Measurements from ENCODE around the gene KAZN. TPM values are rescaled to one million over a fixed set of nuclear protein-coding genes. Genes with fewer than 3 reads are reported as not detected.

Gene KAZN
- total RNA-seq, 1 donor from 2014 or later = 3.7 TPM

DNA sequence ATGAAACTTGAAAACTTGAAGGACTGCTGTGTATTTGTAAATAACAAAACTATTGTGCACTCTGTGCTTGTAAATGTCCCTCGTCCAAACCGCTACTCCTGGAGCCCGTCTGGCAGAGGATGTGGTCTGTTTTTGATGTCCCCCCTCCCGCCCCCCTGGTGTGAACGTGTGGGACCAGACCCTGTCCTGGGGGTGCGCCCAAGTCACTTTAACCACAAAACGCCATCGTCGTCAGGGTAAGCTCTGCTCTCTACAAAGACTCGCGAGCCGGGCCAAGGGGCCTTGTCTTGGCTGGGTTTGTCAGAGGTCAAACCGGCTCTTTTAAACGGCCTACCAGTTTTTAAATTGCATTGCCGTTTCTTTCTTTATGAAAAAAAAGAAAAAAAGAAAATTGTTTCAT, 467.7 kb downstream of the KAZN start:
- intact Hi-C loops (cut with DNase I) = no loop called here
- DNase-seq (no peak), ATAC-seq (ENCODE audit: poor library complexity) (no peak)

DNA sequence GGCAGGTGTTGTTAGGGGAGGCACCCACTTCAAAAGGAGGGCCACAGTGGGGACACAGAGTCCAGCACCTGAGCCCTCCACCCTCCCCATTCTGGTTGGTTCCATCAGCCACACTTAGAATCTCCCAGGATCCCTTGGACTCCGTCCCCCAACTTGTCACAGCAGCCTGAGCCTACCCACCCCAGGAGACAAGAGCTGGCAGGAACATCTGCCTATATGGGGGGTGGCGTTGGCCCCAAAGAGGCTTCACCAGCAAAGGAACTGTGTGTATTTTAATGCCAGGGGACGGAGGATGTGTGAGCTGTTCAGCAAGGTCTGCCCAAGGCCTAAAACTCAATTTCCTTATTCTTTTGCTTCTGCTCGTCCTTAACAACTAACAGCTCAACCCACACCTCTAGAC, 468.7 kb downstream of the KAZN start:
- intact Hi-C loops (cut with DNase I) = no loop called here
- ATAC-seq (ENCODE audit: poor library complexity) = no peak
- no peak for DNase-seq

DNA sequence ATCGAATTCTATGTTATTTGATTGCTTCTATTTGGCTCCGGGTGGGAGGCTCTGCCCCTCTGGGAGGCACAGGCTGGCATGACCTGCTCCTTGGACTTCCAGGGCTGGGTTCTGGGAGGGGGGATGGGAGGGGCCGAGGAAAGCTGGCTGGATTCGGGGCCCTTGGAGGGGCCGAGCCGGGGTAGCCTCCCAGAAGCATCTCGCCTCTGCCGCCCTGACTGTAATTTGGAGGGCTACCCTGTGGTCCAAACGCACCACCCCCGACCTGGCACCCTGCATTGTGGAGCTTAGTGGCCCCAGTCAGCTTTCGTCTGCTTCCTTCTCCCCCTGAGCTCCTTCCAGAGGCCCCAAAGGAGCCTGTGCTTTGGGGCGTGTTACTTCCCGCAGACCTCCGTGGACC, 469.7 kb downstream of the KAZN start:
- intact Hi-C loops (cut with DNase I) = no loop called here
- no peak for DNase-seq
- ATAC-seq (ENCODE audit: poor library complexity) = no peak

DNA sequence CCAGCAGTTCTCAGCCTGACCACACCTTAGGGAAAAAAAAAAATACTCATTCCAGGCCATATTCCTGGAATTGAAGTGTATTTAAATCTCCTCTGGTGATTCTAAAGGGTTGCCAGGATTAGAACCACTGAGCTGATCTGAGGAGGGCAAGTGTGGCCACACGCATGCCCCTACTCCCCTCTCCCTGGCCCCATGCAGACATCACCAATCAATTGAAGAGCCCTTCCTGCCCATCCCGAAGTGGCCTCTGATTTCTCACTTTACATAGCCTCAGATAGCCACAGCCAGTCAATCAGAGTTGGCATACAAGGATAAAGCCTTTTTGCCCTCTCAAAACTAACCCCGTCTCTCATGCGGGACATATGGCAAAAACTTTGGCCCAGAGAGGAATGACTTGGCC, 470.5 kb downstream of the KAZN start:
- intact Hi-C loops (cut with DNase I) = no loop called here
- DNase-seq (no peak), ATAC-seq (ENCODE audit: poor library complexity) (no peak)

DNA sequence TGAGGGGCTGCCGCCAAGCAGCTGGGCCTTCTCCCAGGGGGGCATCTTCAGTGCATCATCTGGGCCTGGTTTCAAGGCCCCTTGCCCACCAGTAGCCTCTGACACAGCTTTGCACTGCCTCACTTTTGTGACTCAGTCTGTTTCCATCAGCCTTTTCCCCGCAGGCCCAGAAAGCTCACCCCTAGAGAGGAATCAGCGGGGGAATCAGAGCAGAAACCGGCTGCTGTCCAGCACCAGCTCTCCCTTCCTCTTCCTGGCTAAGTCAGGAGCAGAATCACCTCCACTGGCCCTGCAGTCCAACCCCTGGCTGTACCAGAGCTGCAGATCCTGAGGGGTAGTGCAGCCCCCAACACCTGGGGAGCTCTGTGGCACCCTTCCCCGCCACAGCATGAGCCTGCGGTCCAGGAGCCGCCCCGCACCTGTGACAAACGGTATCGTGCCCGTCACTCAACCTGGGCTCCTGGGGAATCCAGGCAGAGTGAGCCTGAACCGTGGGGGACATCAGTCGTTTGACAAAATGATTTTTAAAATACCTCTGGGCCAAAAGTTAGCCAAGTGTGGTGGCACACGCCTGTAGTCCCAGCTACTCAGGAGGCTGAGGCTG, 471.8 kb downstream of the KAZN start:
- intact Hi-C loops (cut with DNase I) = no loop called here
- ATAC-seq (ENCODE audit: poor library complexity) = no peak
- DNase-seq = no peak

DNA sequence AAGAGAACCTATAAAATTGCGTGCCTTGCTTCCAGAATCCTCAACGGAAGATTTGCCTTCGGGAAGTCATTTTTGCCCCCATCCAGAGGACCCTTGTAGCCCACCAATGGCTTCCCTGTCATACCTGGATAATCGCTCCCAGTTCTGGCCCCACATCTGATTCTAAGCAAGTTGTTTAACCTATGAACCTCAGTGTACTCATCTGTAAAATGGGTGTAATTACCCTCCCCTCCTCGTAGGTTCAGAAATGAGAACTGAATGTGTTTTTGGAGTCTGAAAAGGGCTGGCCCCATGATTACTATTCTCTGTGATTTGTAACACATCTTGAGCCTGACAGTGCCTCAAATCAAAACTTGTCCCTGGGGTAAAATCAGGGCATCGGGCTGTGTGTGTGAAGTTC, 473.5 kb downstream of the KAZN start:
- intact Hi-C loops (cut with DNase I) = no loop called here
- DNase-seq = no peak
- no peak for ATAC-seq (ENCODE audit: poor library complexity)

DNA sequence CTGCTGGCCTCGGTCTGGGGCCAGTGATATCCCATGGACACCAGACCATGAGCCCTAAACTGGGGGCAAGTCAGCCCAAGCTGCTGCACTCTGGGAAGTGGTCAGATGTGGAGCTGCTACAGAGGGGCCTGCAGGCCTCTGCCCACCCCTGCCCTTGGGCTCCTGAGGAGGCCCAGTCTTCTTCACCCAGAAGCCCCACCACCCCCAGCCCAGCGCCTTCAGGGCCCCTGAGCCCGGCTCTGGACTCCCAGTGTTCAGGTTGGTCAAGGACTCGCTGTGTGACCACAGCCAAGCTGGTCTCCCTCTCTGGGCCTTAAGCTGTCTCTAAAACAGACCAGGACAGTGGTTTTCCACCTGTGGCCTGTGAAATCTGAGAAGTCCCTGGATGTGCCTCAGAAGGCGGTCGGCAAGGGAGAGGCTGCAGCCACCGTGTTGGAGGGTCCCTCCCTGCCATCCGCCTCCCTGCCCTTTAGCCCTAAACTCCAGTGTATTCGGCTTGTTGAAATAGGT, 475.4 kb downstream of the KAZN start:
- intact Hi-C loops (cut with DNase I) = no loop called here
- DNase-seq = no peak
- ATAC-seq (ENCODE audit: poor library complexity) = no peak

DNA sequence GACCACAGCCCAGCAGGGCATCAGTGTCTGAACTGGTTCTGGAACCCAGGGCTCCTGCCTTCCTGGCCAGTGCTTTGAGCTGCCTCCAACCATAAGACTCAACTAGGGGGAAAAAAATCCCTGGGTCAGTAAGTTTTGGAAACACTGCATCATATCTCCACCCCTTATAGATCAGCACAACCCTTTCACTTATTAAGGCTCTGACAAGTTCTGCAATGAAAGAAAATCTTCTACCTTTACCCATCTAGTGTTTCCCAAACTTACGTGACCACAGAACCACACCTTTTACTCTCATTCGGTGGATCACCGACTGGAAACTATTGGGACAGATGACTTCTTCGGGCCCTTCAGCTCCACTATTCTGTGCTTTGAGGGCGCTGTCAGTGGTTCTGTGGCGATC, 476.7 kb downstream of the KAZN start:
- ATAC-seq (ENCODE audit: poor library complexity) (no peak), DNase-seq (no peak)
- intact Hi-C loops (cut with DNase I) = no loop called here

DNA sequence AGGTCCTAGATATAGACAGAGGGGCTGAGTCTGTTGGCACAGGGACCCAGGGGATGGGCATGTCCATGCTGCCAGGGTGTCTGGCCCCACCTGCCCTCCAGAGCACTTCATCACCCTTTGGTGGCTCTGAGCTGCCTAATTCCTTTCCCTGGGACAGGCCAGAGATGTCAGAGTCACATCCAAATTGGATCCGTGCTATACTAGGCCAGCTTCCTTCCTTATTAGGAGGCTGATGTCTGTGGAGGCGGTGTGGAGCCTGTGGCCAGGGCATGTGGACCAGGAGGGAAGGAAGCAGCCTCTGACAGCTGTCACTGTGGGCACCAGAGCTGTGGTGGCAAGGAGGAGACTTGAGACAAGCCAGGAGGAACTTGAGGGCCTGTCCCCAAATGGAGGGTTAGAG, 477.3 kb downstream of the KAZN start:
- peak; percentile 57 for ATAC-seq (ENCODE audit: poor library complexity)
- intact Hi-C loops (cut with DNase I) = no loop called here
- no peak for DNase-seq

DNA sequence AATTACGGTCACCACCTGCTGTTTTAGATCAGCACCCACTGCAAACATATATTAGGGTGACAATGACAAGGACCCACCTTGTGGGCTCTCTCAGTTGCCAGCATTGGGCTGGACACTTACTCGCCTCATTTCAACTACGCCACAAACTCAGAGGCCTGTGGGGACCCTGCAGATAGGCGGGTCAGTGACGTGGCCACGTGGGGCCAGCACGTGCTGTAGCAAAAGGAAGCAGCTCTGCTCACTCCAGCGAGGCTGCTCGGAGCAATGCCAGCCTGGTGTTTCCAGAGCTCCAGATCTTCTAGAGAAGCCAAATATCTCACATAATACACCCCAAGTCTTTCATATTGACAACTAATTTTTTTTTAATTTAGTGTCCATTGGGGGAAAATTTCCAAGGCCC, 478.3 kb downstream of the KAZN start:
- intact Hi-C loops (cut with DNase I) = no loop called here
- ATAC-seq (ENCODE audit: poor library complexity) (no peak), DNase-seq (no peak)

DNA sequence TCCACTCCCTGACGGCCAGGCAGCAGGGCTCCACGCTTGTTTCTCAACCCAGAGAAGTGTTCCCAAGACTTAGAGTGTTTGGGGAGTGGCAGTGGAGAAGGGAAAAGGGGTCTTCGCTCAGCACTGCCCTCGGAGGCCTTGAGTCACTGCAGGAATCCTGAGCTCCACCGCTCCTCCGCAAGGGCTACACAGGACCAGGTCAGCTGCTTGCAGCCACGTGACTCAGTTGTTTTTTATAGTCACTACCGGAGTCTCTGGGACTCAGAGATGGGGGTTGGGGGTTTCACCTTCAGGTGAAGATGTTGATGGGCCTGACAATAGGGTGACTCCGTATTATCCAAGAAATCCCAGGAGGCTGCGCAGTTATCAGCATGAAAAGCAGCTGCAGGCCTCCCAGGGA, 478.9 kb downstream of the KAZN start:
- DNase-seq (no peak), ATAC-seq (ENCODE audit: poor library complexity) (no peak)
- intact Hi-C loops (cut with DNase I) = no loop called here

DNA sequence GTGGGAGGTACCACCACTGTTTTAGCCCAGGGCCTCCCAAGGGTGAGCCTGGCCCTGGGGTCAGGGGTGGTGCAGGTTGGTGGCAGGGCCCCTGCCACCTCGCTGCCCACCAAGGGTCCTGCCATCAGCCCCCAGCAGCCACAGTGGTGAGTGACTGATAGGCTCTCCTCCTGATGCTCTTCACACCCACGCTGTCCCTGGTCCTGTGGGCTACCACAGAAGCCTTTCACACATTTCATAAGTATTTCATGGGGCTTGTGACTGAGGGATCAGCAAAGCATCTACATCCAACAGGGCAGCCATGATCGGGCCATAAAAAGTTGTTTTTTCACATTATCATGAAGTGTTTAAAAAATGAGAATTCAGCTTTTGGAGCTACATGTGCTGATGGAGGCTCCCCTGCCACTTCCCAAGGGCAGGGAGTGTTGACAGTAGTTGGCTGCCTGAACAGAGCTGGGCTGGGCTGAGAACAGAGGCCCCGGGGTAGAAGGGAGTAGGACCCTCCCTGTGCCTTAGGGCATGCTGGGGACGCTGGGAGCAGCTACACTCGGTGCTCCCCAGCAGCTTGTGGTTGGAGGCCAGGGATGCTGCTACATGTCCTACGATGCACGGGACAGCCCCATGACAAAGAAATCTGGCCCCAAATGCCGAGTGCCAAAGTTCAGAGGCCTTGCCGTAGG, 482.0 kb downstream of the KAZN start:
- ATAC-seq (ENCODE audit: poor library complexity) (no peak), DNase-seq (no peak)
- intact Hi-C loops (cut with DNase I) = no loop called here

DNA sequence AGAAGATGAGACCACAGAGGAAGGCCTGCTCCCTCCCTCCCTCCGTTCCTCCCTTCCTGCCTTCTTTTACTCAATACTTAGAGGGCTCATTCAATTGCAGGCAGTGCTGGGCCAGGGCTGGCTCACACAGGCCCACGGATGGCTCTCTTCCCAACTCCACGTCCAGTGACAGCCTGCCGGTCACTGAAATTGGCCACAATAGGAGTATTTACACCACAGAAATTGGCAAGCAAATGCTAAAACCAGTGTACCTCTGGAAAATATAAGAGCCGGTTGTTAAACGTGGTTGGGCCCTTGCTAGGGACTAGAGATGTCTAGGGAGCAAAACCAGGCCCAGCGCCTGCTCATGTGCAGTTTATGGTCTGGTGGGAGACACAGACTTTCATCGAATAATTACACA, 482.6 kb downstream of the KAZN start:
- intact Hi-C loops (cut with DNase I) = no loop called here
- ATAC-seq (ENCODE audit: poor library complexity) = peak; percentile 73
- DNase-seq = peak; percentile 69

DNA sequence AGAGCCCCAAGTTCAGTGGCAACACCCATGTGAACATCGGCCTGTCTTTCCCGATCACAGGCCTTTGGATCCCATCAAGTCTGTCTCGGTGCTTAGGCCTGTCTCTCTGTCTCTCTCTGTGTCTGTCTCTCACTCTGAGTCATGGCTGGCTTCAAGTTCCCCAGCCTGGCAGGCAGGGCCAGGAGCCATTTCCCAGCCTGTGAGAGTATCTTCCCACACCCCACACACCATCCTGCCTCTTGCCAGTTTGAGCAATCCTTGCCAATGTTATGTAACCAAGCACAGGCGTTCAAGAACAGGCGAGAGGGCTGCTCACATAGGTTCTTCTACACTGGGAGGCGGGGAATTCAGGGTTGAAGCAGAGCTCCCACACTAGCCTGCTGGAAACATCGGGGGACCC, 485.1 kb downstream of the KAZN start:
- DNase-seq (no peak), ATAC-seq (ENCODE audit: poor library complexity) (no peak)
- intact Hi-C loops (cut with DNase I) = no loop called here

DNA sequence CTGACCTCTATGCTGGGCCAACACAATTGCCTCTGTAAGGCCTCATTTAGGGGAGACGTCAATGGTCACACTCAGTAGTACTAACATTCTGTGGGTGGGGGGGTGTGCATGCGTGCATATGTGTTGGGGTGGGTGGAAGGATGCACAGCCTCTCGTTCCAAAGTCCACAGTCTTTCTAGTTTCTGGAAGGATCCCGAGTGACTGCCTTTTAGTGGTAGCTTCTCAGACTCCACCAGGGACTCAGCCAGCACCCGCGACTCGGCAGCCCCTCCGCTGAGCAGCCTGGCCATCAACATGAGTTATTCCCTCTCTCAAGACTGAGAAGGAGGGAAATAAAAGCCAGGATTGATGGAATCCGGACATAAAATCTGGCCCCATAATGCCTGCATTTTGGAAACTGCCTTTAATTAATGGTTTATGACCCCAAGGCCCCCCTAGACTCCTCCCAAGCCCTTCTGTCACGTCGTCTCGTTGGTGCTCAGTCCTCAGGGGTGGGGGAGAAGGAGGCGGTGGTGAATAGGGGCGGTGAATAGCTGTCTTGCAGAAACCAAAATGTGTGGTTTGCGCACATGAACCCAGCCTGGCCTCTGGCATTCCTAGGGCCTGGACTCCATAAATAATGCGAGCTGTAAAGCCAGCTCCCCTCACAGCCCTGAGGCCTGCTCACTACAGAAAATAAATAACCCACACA, 489.9 kb downstream of the KAZN start:
- ATAC-seq (ENCODE audit: poor library complexity) = no peak
- intact Hi-C loops (cut with DNase I) = no loop called here
- DNase-seq = no peak

DNA sequence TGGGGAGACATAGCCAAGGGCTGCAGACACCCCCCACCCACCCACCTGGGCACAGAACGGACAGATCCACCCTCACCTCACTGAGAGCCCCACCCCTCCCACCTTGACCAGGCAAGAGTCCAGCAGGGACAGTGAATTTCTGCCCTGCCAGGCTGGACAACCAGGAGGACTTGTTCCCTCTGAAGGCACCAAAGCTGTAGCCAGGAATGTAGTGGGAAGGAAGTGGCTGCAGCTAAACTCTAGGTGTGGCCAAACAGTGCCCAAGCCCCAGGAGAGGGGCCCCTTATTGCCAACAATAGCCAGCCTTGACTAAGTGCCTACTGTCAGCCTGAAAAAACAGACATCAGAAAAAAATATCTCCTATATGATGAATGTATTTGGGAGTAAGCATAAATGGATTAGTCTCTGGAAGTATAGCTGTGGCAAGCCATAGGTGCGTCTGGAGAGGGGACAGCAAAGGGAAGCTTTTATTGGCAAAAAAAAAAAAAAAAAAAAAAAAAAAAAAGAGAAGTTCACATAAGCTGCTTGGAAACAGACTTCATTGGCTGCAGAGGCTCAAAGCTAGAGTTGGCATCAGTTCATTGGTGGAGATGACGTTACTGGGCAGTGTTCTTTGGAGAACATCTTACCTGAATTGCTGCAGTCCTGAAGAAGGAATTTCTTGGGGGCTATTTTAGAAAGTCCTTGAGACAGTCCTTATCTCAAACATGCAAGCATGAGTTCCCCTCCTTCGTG, 490.9 kb downstream of the KAZN start:
- DNase-seq (no peak), ATAC-seq (ENCODE audit: poor library complexity) (peak; percentile 29)
- intact Hi-C loops (cut with DNase I) = no loop called here

DNA sequence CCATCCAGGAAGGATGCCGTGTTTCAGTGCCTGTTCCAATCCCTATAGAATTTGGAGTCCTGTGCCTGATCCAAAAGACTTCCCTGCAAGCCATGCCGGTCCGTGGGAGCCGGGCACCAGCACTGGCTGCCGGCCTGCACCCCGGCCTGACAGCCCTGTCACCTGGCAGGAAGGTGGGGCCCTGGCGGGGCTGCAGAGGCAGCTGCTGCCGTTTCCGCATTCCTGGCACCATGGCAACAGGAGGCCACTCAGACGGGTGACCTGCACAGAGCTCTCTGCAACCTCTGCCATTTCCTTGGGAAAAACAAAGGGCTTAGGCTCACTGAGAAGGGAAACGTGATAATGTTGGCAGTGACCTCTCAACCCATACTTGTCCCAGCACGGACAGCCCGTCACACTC, 491.9 kb downstream of the KAZN start:
- DNase-seq (no peak), ATAC-seq (ENCODE audit: poor library complexity) (peak; percentile 56)
- intact Hi-C loops (cut with DNase I) = no loop called here

DNA sequence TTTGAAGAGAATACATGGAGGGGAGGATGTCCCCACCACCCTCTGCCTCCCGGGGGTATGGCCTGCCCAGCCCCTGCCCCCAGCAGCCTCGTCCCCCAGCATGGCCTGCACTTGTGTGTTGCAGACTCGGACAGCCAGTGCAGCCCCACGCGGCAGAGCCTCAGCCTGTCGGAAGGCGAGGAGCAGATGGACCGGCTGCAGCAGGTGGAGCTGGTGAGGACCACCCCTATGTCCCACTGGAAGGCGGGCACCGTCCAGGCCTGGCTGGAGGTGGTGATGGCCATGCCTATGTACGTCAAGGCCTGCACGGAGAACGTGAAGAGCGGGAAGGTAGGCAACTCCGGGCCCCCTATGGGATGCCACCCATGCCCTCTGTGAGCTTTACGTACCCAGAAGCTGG, 495.6 kb downstream of the KAZN start:
- DNase-seq (no peak), ATAC-seq (ENCODE audit: poor library complexity) (no peak)
- intact Hi-C loops (cut with DNase I) = no loop called here

DNA sequence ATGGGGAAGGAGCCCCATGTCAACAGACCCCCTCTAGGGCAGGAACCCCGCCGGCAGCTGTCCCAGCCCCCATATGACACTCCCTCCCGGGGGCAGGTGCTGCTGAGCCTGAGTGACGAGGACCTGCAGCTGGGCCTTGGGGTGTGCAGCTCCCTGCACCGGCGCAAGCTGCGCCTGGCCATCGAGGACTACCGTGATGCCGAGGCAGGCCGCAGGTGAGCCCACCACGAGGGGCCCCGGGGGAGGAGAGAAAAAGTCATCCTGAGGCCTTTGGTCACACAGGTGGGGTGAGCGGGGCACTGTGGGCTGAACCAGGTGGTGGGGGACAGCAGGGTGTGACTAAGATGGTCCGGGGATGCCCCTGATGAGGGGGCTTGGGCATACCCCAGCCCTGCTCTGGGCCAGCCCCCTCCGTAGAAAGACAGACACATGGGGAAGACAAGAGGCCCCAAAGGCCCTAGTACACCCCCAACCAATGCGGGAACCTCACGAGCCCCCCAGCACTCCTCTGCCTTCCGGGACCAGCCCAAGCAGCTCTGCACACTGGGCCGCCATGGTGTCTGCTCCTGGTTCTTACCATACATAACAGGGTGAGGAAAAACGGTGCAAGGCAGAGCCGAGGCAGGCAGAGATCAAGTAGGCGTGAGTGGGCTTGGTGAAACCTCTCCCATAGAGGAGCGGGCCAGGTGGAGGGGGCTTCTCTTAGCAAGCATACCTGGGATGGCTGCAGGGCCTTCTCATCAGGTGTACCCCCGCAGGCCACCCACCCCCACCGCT, 496.4 kb downstream of the KAZN start:
- ATAC-seq (ENCODE audit: poor library complexity) = no peak
- no peak for DNase-seq
- intact Hi-C loops (cut with DNase I) = no loop called here
